Stimulated activated naive CD8-positive, alpha-beta T cell treated with anti-CD3 and anti-CD28 coated beads, Interleukin-15, Interleukin-2, amounts not matched to agents 100 U/mL and 50 U/mL, for 24 hours (primary cell): ENCODE measurements around the gene DTX4.
"Not testable (repeated sequence)": the region's sequence is repeated elsewhere in the genome, so short reads cannot be mapped to it uniquely, and the experiment has no call there.

Experiments
- ATAC-seq: fragments of 150-1000 bp; cut with Tn5 transposase; one replicate; pipeline ENCODE4 v1.10.0; 2021
- DNase-seq: peaks from one replicate; pipeline ENCODE4 v3.0.0; 2021

Gene DTX4

GRCh38 chr11:59171508-59172322 lies at the start of gene DTX4:
TSS of gene DTX4 (plus strand) at chr11:59172132. CDS start at chr11:59172596, 464 bp downstream.
- DNase-seq (peak; percentile 93), ATAC-seq (peak; percentile 87)

- DNase-seq (peak; percentile 92), ATAC-seq (peak; percentile 98)
These were observed 36.1 kb upstream of the DTX4 start for GRCh38 chr11:59135648-59136461.

GRCh38 chr11:59136551-59136950 lies 35.4 kb upstream of the DTX4 start:
- DNase-seq, ATAC-seq: not testable (repeated sequence)

DNA sequence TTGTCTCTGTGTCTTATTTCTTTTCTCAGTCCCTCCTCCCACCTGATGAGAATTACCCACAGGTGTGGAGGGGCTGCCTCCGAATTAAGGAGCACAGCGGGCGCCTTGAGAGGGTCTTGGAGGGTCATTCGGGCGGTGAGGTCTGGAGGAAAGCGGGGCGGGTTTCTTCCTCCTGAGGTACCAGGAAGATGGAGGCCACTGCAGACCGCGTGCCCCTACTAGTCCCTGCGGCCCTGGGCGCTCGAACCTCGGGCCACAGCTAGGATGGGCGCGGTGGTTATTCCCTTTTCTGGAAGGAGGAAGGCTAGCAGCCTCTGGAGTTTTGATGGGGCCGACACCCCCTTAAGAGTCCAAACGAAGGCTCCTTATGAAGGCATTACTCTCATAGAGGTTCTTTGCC lies 34.7 kb upstream of the DTX4 start:
- DNase-seq, result no peak
- no peak for ATAC-seq

DNA sequence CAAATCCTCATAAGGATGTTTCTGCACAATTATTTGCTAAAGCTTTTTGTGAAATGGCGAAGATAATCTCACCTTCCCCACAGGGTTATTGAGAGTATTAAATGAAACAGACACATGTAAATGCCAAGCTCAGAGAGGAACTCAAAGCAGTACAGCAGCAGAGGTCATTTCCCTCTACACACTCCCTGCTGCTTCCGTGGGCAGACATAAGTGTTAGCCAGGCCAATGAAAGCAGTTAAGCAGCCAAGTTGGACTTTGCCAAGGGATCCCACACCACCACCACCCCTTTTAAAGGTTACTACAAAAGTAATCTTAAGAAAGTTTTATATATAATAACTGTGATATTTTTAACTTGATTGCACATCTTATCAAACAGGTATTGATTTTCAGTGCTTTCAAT lies 33.3 kb upstream of the DTX4 start:
- DNase-seq (no peak), ATAC-seq (no peak)

GRCh38 chr11:59141191-59141590 lies 30.7 kb upstream of the DTX4 start:
- no peak for ATAC-seq
- DNase-seq, result no peak

GRCh38 chr11:59141673-59142460 lies 30.1 kb upstream of the DTX4 start:
- no peak for DNase-seq
- ATAC-seq, result no peak

DNA sequence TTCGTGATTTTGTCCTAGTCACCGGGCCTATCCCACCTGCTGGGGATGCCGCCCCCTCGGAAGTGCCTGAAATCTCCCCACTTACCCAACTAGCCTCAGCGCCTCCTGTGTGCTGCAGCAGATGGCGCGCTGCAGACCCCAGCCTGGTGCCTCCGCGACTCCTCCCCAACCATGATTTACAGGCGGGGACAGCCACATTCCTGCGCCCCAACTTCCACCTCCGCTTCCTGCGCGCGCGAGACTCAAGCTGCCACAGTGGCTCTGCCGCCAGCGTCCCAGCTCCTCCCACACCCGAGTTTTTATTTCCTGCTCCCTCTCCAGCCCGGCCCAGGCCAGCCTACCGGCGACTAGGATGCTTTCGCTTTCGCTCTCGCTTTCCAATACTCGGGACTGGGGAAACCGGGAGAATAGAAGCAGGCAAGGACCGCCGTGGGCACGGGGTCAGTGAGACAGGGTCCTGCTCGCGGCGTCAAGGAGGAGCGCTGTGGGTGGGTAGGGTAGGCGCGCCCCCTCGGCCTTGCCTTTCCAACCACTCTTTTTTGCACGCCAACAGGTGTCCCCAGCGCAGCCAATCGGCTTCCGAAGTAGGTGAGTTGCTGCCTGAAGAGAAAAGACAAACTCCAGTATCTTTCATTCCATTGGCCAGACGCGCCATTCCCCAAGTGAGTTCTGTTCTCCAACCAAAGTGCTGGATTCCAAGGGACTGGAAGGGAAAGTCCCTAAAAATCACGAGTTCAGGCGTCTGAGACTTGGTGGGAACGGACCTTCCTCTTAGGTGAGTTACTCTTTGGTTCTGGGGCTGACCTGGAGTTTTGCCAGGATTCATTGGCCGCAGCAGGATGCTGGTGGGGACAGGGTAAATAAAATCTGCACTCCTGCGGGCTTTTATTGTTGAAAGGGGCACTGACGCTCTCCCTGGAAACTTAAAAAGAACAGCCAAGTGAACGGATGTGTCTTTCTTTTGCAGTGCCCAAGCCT lies 29.1 kb upstream of the DTX4 start, which contains the start of gene FAM111A:
Gene FAM111A (plus strand): TSS at position 327 of the 978 bp plus-strand sequence. CDS start 6,017 bp downstream, outside the sequence.
- peak; percentile 82 for DNase-seq
- peak; percentile 82 for ATAC-seq

GRCh38 chr11:59144096-59144495 lies 27.8 kb upstream of the DTX4 start:
- no peak for DNase-seq
- ATAC-seq, result no peak

- ATAC-seq (peak; percentile 80), DNase-seq (peak; percentile 74)
These were observed 27.2 kb upstream of the DTX4 start for GRCh38 chr11:59144579-59145345.

GRCh38 chr11:59145534-59145933 lies 26.4 kb upstream of the DTX4 start:
- ATAC-seq, result no peak
- DNase-seq, result no peak

DNA sequence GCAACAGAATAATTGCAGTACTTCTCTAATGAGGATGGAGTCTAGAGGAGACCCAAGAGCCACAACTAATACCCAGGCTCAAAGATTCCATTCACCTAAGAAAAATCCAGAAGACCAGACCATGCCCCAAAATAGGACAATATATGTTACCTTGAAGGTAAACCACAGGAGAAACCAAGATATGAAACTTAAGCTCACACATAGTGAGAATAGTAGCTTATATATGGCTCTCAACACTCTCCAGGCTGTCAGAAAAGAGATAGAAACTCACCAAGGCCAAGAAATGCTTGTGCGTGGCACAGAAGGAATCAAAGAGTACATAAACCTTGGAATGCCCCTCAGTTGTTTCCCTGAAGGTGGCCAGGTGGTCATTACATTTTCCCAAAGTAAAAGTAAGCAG lies 20.2 kb upstream of the DTX4 start:
- peak; percentile 30 for ATAC-seq
- DNase-seq, result no peak

DNA sequence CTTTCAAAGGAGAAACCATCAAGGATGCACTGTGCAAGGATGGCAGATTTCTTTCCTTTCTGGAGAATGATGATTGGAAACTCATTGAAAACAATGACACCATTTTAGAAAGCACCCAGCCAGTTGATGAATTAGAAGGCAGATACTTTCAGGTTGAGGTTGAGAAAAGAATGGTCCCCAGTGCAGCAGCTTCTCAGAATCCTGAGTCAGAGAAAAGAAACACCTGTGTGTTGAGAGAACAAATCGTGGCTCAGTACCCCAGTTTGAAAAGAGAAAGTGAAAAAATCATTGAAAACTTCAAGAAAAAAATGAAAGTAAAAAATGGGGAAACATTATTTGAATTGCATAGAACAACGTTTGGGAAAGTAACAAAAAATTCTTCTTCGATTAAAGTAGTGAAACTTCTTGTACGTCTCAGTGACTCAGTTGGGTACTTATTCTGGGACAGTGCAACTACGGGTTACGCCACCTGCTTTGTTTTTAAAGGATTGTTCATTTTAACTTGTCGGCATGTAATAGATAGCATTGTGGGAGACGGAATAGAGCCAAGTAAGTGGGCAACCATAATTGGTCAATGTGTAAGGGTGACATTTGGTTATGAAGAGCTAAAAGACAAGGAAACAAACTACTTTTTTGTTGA lies 19.5 kb upstream of the DTX4 start:
- DNase-seq (no peak), ATAC-seq (peak; percentile 82)

DNA sequence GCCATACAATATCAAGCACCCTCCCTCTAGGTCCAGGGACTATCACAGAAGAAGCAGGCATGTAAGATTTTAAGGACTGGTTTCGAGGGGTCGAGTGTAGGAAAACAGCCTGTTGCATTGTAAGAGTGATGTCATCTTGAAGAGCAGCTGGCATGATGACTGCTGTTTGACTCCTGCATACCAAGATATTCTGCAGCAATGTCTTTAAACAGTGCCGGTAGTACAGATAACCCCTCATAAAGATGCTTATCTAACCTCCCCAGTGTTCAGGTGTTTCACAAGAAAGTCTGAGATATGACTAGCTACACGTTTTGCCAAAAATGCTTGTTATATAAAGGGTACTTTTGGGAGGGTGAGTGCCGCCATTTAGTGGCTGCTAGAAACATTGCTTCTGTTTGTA lies 17.3 kb upstream of the DTX4 start:
- ATAC-seq (no peak), DNase-seq (no peak)

GRCh38 chr11:59157433-59157832 lies 14.5 kb upstream of the DTX4 start:
- no peak for ATAC-seq
- no peak for DNase-seq

- ATAC-seq (peak; percentile 83), DNase-seq (peak; percentile 52)
These were observed 13.5 kb upstream of the DTX4 start for GRCh38 chr11:59158206-59159068.

- ATAC-seq (no peak), DNase-seq (no peak)
These were observed 7.9 kb upstream of the DTX4 start for GRCh38 chr11:59164028-59164427.

GRCh38 chr11:59172345-59173079 lies 580 bp downstream of the DTX4 start:
- ATAC-seq (peak; percentile 15), DNase-seq (peak; percentile 26)
